Osteoblast (primary cell): ENCODE data around the gene GALNT6. TPM values are rescaled to one million over a fixed set of nuclear protein-coding genes. Genes with fewer than 3 reads are reported as not detected.

Source experiments
- DNase-seq: peaks from one replicate; pipeline ENCODE4 v3.0.0; 2011; ENCODE audit warnings: low spot score, mixed read lengths; ENCODE audit not compliant: insufficient read length; ENCODE audit errors: missing footprints
- H2AFZ ChIP-seq: 2 replicates; pipeline ENCODE4 v1.6.0; 2011; ENCODE audit warnings: mild to moderate bottlenecking, low read length
- H3K27ac ChIP-seq: 2 replicates; pipeline ENCODE4 v1.5.1; 2011; ENCODE audit warnings: mild to moderate bottlenecking, low read depth, low read length, moderate library complexity
- H3K27me3 ChIP-seq: 2 replicates; pipeline ENCODE4 v1.6.0; 2012; ENCODE audit warnings: mild to moderate bottlenecking, control low read depth, inconsistent platforms, low read length, moderate library complexity; ENCODE audit not compliant: insufficient read depth
- H3K36me3 ChIP-seq: 2 replicates; pipeline ENCODE4 v1.5.1; 2011; ENCODE audit warnings: mild to moderate bottlenecking, low read length, control low read depth, moderate library complexity; ENCODE audit not compliant: insufficient read depth
- H3K4me1 ChIP-seq: 2 replicates; pipeline ENCODE4 v1.5.1; 2011; ENCODE audit warnings: mild to moderate bottlenecking, low read length, control low read depth, moderate library complexity; ENCODE audit not compliant: insufficient read depth
- H3K4me2 ChIP-seq: 2 replicates; pipeline ENCODE4 v1.6.0; 2011; ENCODE audit warnings: mild to moderate bottlenecking, low read length; ENCODE audit not compliant: insufficient read depth
- H3K4me3 ChIP-seq: fragments of 200-600 bp; sonication (generic); 3 replicates; pipeline ENCODE4 v1.5.1; 2012; ENCODE audit warnings: mild to moderate bottlenecking, low read length, inconsistent platforms; ENCODE audit not compliant: insufficient read depth
- H3K79me2 ChIP-seq: 2 replicates; pipeline ENCODE4 v1.6.0; 2012; ENCODE audit warnings: mild to moderate bottlenecking, low read length, control low read depth, inconsistent platforms; ENCODE audit not compliant: insufficient read depth
- H3K9me3 ChIP-seq: 2 replicates; pipeline ENCODE4 v1.5.1; 2011; ENCODE audit warnings: low read depth, low read length, control low read depth
- H4K20me1 ChIP-seq: 2 replicates; pipeline ENCODE4 v1.6.0; 2012; ENCODE audit warnings: mild to moderate bottlenecking, low read length, control low read depth; ENCODE audit not compliant: insufficient read depth
- total RNA-seq: library from RNA; depleted of rRNA; stranded (reverse); fragments of >200 nt; gene quantifications from 2 replicates; pipeline ENCODE4 v1.2.3, GENCODE V29; 2012
- TF ChIP-seq, protein P1 (sequence below): IDR thresholded peaks from 2 replicates; pipeline ENCODE4 v1.5.1; 2011; ENCODE audit warnings: mild to moderate bottlenecking, low read depth, low read length, moderate library complexity; ENCODE audit errors: extremely low read depth

Gene GALNT6
- total RNA-seq, 1 donor, result 9.8 TPM

DNA sequence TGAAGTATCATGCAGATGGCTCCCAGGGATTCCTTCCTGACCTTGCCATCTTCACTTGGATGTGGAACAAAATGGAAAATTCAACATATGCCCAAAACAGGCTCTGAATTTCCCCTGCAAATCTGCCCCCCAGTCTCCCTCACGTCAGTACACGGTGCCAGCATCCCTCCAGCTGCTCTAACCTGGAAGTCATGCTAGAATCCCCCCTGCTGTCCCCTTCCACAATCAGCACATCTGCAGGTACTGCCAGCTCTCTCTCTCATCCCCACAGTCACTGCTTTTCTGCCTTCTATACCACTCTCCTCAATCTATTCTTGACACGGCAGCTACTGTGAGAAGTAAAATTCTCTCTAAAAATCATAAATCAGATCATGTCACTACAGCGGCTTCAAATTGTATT, 21.6 kb downstream of the GALNT6 start:
- TF ChIP-seq, protein P1, sequence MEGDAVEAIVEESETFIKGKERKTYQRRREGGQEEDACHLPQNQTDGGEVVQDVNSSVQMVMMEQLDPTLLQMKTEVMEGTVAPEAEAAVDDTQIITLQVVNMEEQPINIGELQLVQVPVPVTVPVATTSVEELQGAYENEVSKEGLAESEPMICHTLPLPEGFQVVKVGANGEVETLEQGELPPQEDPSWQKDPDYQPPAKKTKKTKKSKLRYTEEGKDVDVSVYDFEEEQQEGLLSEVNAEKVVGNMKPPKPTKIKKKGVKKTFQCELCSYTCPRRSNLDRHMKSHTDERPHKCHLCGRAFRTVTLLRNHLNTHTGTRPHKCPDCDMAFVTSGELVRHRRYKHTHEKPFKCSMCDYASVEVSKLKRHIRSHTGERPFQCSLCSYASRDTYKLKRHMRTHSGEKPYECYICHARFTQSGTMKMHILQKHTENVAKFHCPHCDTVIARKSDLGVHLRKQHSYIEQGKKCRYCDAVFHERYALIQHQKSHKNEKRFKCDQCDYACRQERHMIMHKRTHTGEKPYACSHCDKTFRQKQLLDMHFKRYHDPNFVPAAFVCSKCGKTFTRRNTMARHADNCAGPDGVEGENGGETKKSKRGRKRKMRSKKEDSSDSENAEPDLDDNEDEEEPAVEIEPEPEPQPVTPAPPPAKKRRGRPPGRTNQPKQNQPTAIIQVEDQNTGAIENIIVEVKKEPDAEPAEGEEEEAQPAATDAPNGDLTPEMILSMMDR, result no peak
- Histone ChIP-seq H3K4me2 (no peak overlapping the region), H3K36me3 (no peaks in the 10 kb centered on the region), H3K27ac (no peak overlapping the region), H3K4me1 (peaks cover 30% of the 10 kb centered on the region), H3K27me3 (no peaks in the 10 kb centered on the region), H3K79me2 (no peaks in the 10 kb centered on the region), H3K4me3 (no peak overlapping the region), H4K20me1 (no peaks in the 10 kb centered on the region), H3K9me3 (no peaks in the 10 kb centered on the region), H2AFZ (no peak overlapping the region)
- DNase-seq, result no peak

DNA sequence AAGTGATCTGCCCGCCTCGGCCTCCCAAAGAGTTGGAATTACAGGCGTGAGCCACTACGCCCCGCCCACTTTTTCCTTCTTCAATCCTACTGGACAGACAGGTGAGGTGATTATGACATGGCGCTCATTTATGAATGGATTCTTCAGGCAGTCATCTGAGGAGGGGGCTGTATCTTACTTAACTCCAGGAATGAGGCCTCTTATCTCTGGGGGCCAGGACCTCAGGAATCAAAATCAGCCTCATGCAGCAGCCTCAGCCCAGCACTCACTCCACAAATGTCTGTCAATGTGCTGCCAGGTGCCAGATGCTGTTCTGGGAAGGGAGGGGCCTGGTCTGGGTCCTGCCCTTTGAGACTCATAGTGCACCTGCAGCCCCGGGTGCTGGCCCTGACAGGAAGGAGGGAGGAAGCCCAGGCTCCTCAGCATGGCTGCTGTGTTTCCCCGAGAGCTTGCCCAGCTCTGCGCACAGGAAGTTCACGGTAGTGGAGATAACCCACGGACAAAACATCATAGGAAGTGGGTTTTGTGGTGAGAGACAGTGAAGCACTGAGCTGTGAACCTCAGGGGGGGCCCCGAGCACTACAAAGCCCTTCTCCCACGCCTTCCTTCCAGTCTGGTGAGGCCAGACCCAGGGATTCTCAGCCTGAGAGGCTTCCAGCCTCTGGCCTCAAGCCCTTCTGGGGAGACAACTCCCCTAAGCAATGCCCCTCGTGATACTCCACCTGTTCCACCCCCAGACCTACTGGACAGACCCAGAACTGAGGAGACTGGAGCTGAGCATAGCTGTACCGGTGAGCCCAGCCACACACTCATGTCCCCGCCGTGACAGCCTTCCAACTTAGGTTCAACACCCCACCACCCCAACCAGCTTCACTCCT, 22.3 kb downstream of the GALNT6 start:
- Histone ChIP-seq H3K27me3 (no peaks in the 10 kb centered on the region), H4K20me1 (no peaks in the 10 kb centered on the region), H3K9me3 (no peaks in the 10 kb centered on the region), H3K4me1 (peaks cover 30% of the 10 kb centered on the region), H3K36me3 (no peaks in the 10 kb centered on the region), H2AFZ (peak overlapping the region; percentile 72), H3K27ac (no peak overlapping the region), H3K4me3 (no peak overlapping the region), H3K79me2 (no peaks in the 10 kb centered on the region), H3K4me2 (no peak overlapping the region)
- DNase-seq, result no peak
- TF ChIP-seq, protein P1, result no peak

DNA sequence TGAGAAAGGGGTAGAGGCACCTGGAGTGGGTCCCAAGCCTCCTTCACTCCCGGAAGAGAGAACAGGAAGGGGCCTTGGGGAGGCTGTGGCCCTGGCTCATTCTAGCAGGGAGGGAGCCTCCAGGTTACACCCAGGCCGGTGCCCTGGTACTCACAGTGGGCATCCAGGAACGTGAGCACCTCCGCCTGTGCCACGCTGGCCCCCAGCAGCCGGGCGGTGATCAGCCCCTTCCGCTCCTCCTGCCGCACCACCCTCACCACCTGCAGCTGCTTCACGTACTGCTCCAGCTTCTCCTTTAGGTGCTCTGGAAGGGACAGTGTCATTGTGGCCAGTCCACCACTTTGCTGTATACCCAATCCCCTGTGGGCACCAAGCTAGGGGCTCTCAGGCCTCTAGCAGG, 25.9 kb downstream of the GALNT6 start:
- Histone ChIP-seq H3K4me3 (no peak overlapping the region), H3K36me3 (no peaks in the 10 kb centered on the region), H3K4me1 (peaks cover 10% of the 10 kb centered on the region), H3K4me2 (no peak overlapping the region), H4K20me1 (no peaks in the 10 kb centered on the region), H3K27me3 (no peaks in the 10 kb centered on the region), H3K79me2 (no peaks in the 10 kb centered on the region), H2AFZ (no peak overlapping the region), H3K9me3 (no peaks in the 10 kb centered on the region), H3K27ac (no peak overlapping the region)
- no peak for DNase-seq
- TF ChIP-seq, protein P1, result no peak

DNA sequence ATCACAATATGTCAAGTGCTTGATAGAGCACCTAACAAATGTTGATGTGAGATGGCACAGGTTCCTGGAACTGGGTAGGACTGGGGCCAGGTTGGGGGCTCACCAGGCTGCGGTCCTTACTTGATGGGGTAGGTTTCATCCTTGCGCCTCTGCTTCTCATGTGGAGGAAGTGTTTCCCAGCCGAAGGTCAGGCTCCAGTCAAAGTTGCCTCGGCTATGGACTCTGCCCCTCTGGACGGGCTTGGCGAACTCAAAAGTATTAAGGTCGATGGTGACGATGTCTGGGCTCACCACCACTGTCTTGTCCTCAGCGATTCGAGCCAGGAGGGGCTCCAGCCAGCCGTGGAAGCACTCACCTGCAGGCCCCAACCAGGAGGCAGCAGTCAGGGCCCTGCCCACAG, 27.2 kb downstream of the GALNT6 start:
- TF ChIP-seq, protein P1, result no peak
- no peak overlapping the region for H3K27ac ChIP-seq
- H3K4me3 ChIP-seq, result no peak overlapping the region
- no peak overlapping the region for H3K4me2 ChIP-seq
- no peak for DNase-seq
- H3K4me1 ChIP-seq, result peaks cover 5% of the 10 kb centered on the region
- no peaks in the 10 kb centered on the region for H3K27me3 ChIP-seq
- H3K9me3 ChIP-seq, result no peaks in the 10 kb centered on the region
- no peaks in the 10 kb centered on the region for H3K36me3 ChIP-seq
- H3K79me2 ChIP-seq, result no peaks in the 10 kb centered on the region
- H2AFZ ChIP-seq, result no peak overlapping the region
- no peaks in the 10 kb centered on the region for H4K20me1 ChIP-seq
